ENCODE data around the gene SIGLEC7.
"Not testable (repeated sequence)": the region's sequence is repeated elsewhere in the genome, so short reads cannot be mapped to it uniquely, and the experiment has no call there.

SIGLEC7 gene

GRCh38 chr19:51140441-51140840, 1.7 kb upstream of the SIGLEC7 start (continued):
- TF ChIP-seq CSRNP3 (CRISPR knock-in tag; IDR thresholded peaks at IDR 0.05) (no peak), ZFP3 (CRISPR knock-in tag; IDR thresholded peaks at IDR 0.05) (no peak)

- no peak for TF ChIP-seq PATZ1 (CRISPR knock-in tag; IDR thresholded peaks at IDR 0.05; ENCODE audit: borderline replicate concordance)
- no peak for TF ChIP-seq CSDC2 (CRISPR knock-in tag; IDR thresholded peaks at IDR 0.05)
- no peak for TF ChIP-seq POU6F1 (CRISPR knock-in tag; IDR thresholded peaks at IDR 0.05; ENCODE audit: borderline replicate concordance, low read depth)
- no peak for TF ChIP-seq ZFP3 (CRISPR knock-in tag; IDR thresholded peaks at IDR 0.05)
- TF ChIP-seq ZNF70 (CRISPR knock-in tag; IDR thresholded peaks at IDR 0.05): no peak
- no peak for TF ChIP-seq TSHZ2 (CRISPR knock-in tag; IDR thresholded peaks at IDR 0.05)
- TF ChIP-seq GLIS3 (CRISPR knock-in tag; IDR thresholded peaks at IDR 0.05): no peak
- no peak for TF ChIP-seq CSRNP3 (CRISPR knock-in tag; IDR thresholded peaks at IDR 0.05)
- no peak for TF ChIP-seq ISL1 (CRISPR knock-in tag; IDR thresholded peaks at IDR 0.05)
- no peak for TF ChIP-seq ZC3H10 (CRISPR knock-in tag; IDR thresholded peaks at IDR 0.05)
- ATAC-seq: no peak
Measured at GRCh38 chr19:51141181-51141580, 920 bp upstream of the SIGLEC7 start.

- not testable (repeated sequence) for ATAC-seq
Measured at GRCh38 chr19:51142809-51143475, 841 bp downstream of the SIGLEC7 start.

GRCh38 chr19:51143486-51143885, 1.4 kb downstream of the SIGLEC7 start:
- ATAC-seq: no peak
- TF ChIP-seq TCF4 (CRISPR knock-in tag; IDR thresholded peaks at IDR 0.05; ENCODE audit: borderline replicate concordance) (no peak), ARNTL (CRISPR knock-in tag; IDR thresholded peaks at IDR 0.05; ENCODE audit: borderline replicate concordance, low read depth) (no peak), CSRNP3 (CRISPR knock-in tag; IDR thresholded peaks at IDR 0.05) (no peak), ISL1 (CRISPR knock-in tag; IDR thresholded peaks at IDR 0.05) (no peak)

GRCh38 chr19:51144482-51145045, 2.5 kb downstream of the SIGLEC7 start:
- no peak for ATAC-seq
- TF ChIP-seq TOX (CRISPR knock-in tag; IDR thresholded peaks at IDR 0.05; ENCODE audit: borderline replicate concordance) (no peak), GLIS3 (CRISPR knock-in tag; IDR thresholded peaks at IDR 0.05) (no peak)

All from SK-N-SH treated with all-trans-retinoic acid at 6 μM for 48 hours (cell line).